Natural killer cell treated with Interleukin-12 subunit alpha and Interleukin-12 subunit beta and Interleukin-15 and Interleukin-18, amount 100 ng/mL, for 72 hours (primary cell): ENCODE measurements around the gene HRH4. TPM values are rescaled to one million over a fixed set of nuclear protein-coding genes. Genes with fewer than 3 reads are reported as not detected.

ENCODE experiments used
- ATAC-seq, 2 donors: fragments of 150-1000 bp; cut with Tn5 transposase in 1 of 2; sonication (Bioruptor Pico), chemical (Tn5 transposase) in 1 of 2; 2 replicates each; pipeline ENCODE4 v1.10.0; 2021
- DNase-seq: peaks from one replicate; pipeline ENCODE4 v3.0.0; 2022; ENCODE audit warnings: low spot score
- H3K27ac Mint-ChIP-seq, 2 donors: 1 replicate in 1 of 2; 2 replicates in 1 of 2; pipeline ENCODE4 v1.8.0; 2022; ENCODE audit warnings: mixed read lengths in 2 of 2, mild to moderate bottlenecking in 1 of 2, moderate library complexity in 1 of 2
- H3K27me3 Mint-ChIP-seq, 2 donors: 1 replicate in 1 of 2; 2 replicates in 1 of 2; pipeline ENCODE4 v1.8.0; 2022; ENCODE audit warnings: mixed read lengths in 2 of 2
- H3K36me3 Mint-ChIP-seq: one replicate; pipeline ENCODE4 v1.8.0; 2022; ENCODE audit warnings: mixed read lengths
- H3K4me1 Mint-ChIP-seq, 2 donors: 1 replicate in 1 of 2; 2 replicates in 1 of 2; pipeline ENCODE4 v1.8.0; 2022; ENCODE audit warnings: low read depth in 2 of 2, mixed read lengths in 2 of 2, mild to moderate bottlenecking in 1 of 2
- H3K4me3 Mint-ChIP-seq: one replicate; pipeline ENCODE4 v1.8.0; 2022; ENCODE audit warnings: mixed read lengths
- H3K9me3 Mint-ChIP-seq: 2 replicates; pipeline ENCODE4 v1.8.0; 2022; ENCODE audit warnings: mixed read lengths
- total RNA-seq, 2 donors: library from RNA; stranded (reverse); gene quantifications; one replicate each; pipeline ENCODE4 v1.2.3, GENCODE V29; 2022

HRH4 gene
- total RNA-seq, 2 donors from 2014 or later = 0.53 TPM; not detected in 1

- Mint-ChIP-seq H3K4me3 (no peak overlapping the region), H3K27ac (no peak overlapping the region), H3K27me3 (no peaks in the 10 kb centered on the region), H3K4me1 (no peaks in the 10 kb centered on the region), H3K9me3 (no peaks in the 10 kb centered on the region), H3K36me3 (peaks cover 18% of the 10 kb centered on the region)
- ATAC-seq = no peak
- no peak for DNase-seq
Measured at GRCh38 chr18:24446453-24446852, 14.0 kb upstream of the HRH4 start.

- DNase-seq = no peak
- H3K4me1 Mint-ChIP-seq = no peaks in the 10 kb centered on the region
- H3K36me3 Mint-ChIP-seq = peaks cover 19% of the 10 kb centered on the region
- no peaks in the 10 kb centered on the region for H3K27me3 Mint-ChIP-seq
- no peak overlapping the region for H3K27ac Mint-ChIP-seq
- no peaks in the 10 kb centered on the region for H3K9me3 Mint-ChIP-seq
- no peak overlapping the region for H3K4me3 Mint-ChIP-seq
- ATAC-seq = no peak
Measured at GRCh38 chr18:24446953-24447538, 13.4 kb upstream of the HRH4 start.

- Mint-ChIP-seq H3K4me3 (no peak overlapping the region), H3K9me3 (no peaks in the 10 kb centered on the region), H3K27me3 (no peaks in the 10 kb centered on the region), H3K4me1 (no peaks in the 10 kb centered on the region), H3K27ac (no peak overlapping the region), H3K36me3 (peaks cover 19% of the 10 kb centered on the region)
- no peak for ATAC-seq
- DNase-seq = no peak
Measured at GRCh38 chr18:24447961-24448360, 12.5 kb upstream of the HRH4 start.

- Mint-ChIP-seq H3K27me3 (peaks cover 0 to 2% of the 10 kb centered on the region in 2 donors), H3K27ac (no peak overlapping the region), H3K4me3 (no peak overlapping the region), H3K9me3 (no peaks in the 10 kb centered on the region), H3K4me1 (no peaks in the 10 kb centered on the region), H3K36me3 (peaks cover under 1% of the 10 kb centered on the region)
- DNase-seq = no peak
- no peak for ATAC-seq
Measured at GRCh38 chr18:24456549-24456948, 3.9 kb upstream of the HRH4 start.

- Mint-ChIP-seq H3K36me3 (no peaks in the 10 kb centered on the region), H3K4me3 (no peak overlapping the region), H3K4me1 (no peaks in the 10 kb centered on the region), H3K9me3 (no peaks in the 10 kb centered on the region), H3K27ac (no peak overlapping the region), H3K27me3 (peaks cover 0 to 9% of the 10 kb centered on the region in 2 donors)
- ATAC-seq (no peak), DNase-seq (no peak)
Measured at GRCh38 chr18:24459772-24460171, 665 bp upstream of the HRH4 start.

GRCh38 chr18:24461996-24462395 lies 1.6 kb downstream of the HRH4 start:
- ATAC-seq (no peak), DNase-seq (no peak)
- H3K9me3 Mint-ChIP-seq = no peaks in the 10 kb centered on the region
- H3K36me3 Mint-ChIP-seq = no peaks in the 10 kb centered on the region
- H3K4me3 Mint-ChIP-seq = peak overlapping the region; percentile 31
- H3K27me3 Mint-ChIP-seq = peaks cover 2 to 15% of the 10 kb centered on the region in 2 donors
- no peak overlapping the region for H3K27ac Mint-ChIP-seq
- H3K4me1 Mint-ChIP-seq = no peaks in the 10 kb centered on the region

GRCh38 chr18:24462838-24463775 lies 2.7 kb downstream of the HRH4 start:
- Mint-ChIP-seq H3K27me3 (peaks cover 7 to 18% of the 10 kb centered on the region in 2 donors), H3K9me3 (no peaks in the 10 kb centered on the region), H3K36me3 (no peaks in the 10 kb centered on the region), H3K4me1 (no peaks in the 10 kb centered on the region), H3K27ac (no peak overlapping the region), H3K4me3 (no peak overlapping the region)
- no peak for ATAC-seq
- DNase-seq = no peak

GRCh38 chr18:24465486-24465885 lies 5.0 kb downstream of the HRH4 start:
- no peaks in the 10 kb centered on the region for H3K36me3 Mint-ChIP-seq
- no peak for ATAC-seq
- H3K9me3 Mint-ChIP-seq = no peaks in the 10 kb centered on the region
- H3K4me1 Mint-ChIP-seq = no peaks in the 10 kb centered on the region
- no peak for DNase-seq
- H3K27ac Mint-ChIP-seq = peak overlapping the region in 1 of 2 donors; percentile 40
- peaks cover 7 to 15% of the 10 kb centered on the region in 2 donors for H3K27me3 Mint-ChIP-seq
- peak overlapping the region; percentile 34 for H3K4me3 Mint-ChIP-seq

GRCh38 chr18:24466771-24467170 lies 6.3 kb downstream of the HRH4 start:
- Mint-ChIP-seq H3K4me3 (no peak overlapping the region), H3K27ac (peak overlapping the region in 1 of 2 donors; percentile 3), H3K4me1 (no peaks in the 10 kb centered on the region), H3K27me3 (peaks cover 7 to 14% of the 10 kb centered on the region in 2 donors), H3K36me3 (no peaks in the 10 kb centered on the region), H3K9me3 (no peaks in the 10 kb centered on the region)
- no peak for DNase-seq
- no peak for ATAC-seq

GRCh38 chr18:24470022-24470618 lies 9.7 kb downstream of the HRH4 start:
- DNase-seq (no peak), ATAC-seq (no peak)
- H3K36me3 Mint-ChIP-seq = no peaks in the 10 kb centered on the region

GRCh38 chr18:24470805-24471204 lies 10.4 kb downstream of the HRH4 start:
- Mint-ChIP-seq H3K4me3 (no peak overlapping the region), H3K27ac (no peak overlapping the region), H3K4me1 (no peaks in the 10 kb centered on the region), H3K36me3 (no peaks in the 10 kb centered on the region), H3K9me3 (no peaks in the 10 kb centered on the region), H3K27me3 (peaks cover 7 to 14% of the 10 kb centered on the region in 2 donors)
- ATAC-seq (no peak), DNase-seq (no peak)

More at GRCh38 chr18:24470022-24470618, 9.7 kb downstream of the HRH4 start:
- H3K27ac Mint-ChIP-seq = no peak overlapping the region
- no peaks in the 10 kb centered on the region for H3K4me1 Mint-ChIP-seq
- H3K4me3 Mint-ChIP-seq = no peak overlapping the region
- no peaks in the 10 kb centered on the region for H3K9me3 Mint-ChIP-seq
- H3K27me3 Mint-ChIP-seq = peaks cover 7 to 18% of the 10 kb centered on the region in 2 donors

GRCh38 chr18:24472591-24472990 lies 12.2 kb downstream of the HRH4 start:
- no peaks in the 10 kb centered on the region for H3K36me3 Mint-ChIP-seq
- no peaks in the 10 kb centered on the region for H3K4me1 Mint-ChIP-seq
- DNase-seq (no peak), ATAC-seq (no peak)
- no peaks in the 10 kb centered on the region for H3K9me3 Mint-ChIP-seq
- H3K27me3 Mint-ChIP-seq = peaks cover 10 to 11% of the 10 kb centered on the region in 2 donors
- H3K27ac Mint-ChIP-seq = no peak overlapping the region
- no peak overlapping the region for H3K4me3 Mint-ChIP-seq

- Mint-ChIP-seq H3K27ac (no peak overlapping the region), H3K27me3 (peaks cover 11 to 15% of the 10 kb centered on the region in 2 donors)
Measured at GRCh38 chr18:24474406-24474805, 14.0 kb downstream of the HRH4 start.

More at GRCh38 chr18:24474406-24474805, 14.0 kb downstream of the HRH4 start:
- ATAC-seq = no peak
- no peak overlapping the region for H3K4me3 Mint-ChIP-seq
- no peaks in the 10 kb centered on the region for H3K9me3 Mint-ChIP-seq
- no peaks in the 10 kb centered on the region for H3K4me1 Mint-ChIP-seq
- DNase-seq = no peak
- no peaks in the 10 kb centered on the region for H3K36me3 Mint-ChIP-seq
